ES-I3 (cell line): ENCODE results near the gene TMED4.

Experiments
- H3K36me3 ChIP-seq: 2 replicates; pipeline ENCODE4 v1.6.1; 2013; ENCODE audit warnings: mild to moderate bottlenecking, low read length, control low read depth, moderate library complexity; ENCODE audit not compliant: insufficient read depth
- H3K4me1 ChIP-seq: 2 replicates; pipeline ENCODE4 v1.6.1; 2013; ENCODE audit warnings: mild to moderate bottlenecking, control low read depth, low read length; ENCODE audit not compliant: insufficient read depth
- H3K9ac ChIP-seq: 2 replicates; pipeline ENCODE4 v1.6.1; 2013; ENCODE audit warnings: low read depth, mild to moderate bottlenecking, low read length, moderate library complexity
- H3K9me3 ChIP-seq: 2 replicates; pipeline ENCODE4 v1.6.1; 2013; ENCODE audit warnings: mild to moderate bottlenecking, low read length, moderate library complexity; ENCODE audit not compliant: control insufficient read depth, insufficient read depth

Gene TMED4

DNA sequence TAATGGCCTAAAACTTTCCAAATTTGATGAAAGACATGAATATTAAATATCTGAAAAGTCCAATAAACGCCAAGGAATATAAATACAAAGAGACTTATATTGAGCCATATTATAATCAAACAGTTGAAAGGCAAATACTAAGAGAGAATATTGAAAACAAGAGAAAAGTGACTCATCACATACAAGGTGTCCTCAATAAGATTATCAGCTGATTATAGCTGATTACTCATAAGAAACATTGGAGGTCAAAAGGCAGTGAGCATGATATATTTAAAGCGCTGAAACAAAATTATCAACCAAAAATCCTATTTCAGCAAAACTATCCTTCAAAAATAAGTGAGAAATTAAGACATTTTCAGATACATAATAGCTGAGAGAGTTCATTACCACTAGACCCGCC lies 33.1 kb downstream of the TMED4 start:
- Histone ChIP-seq H3K9me3 (no peaks in the 10 kb centered on the region), H3K4me1 (peaks cover 6% of the 10 kb centered on the region; the same call in 1 of the 2 replicates), H3K9ac (no peak overlapping the region), H3K36me3 (no peaks in the 10 kb centered on the region)

GRCh38 chr7:44547536-44548231 lies 34.3 kb downstream of the TMED4 start:
- Histone ChIP-seq H3K36me3 (no peaks in the 10 kb centered on the region), H3K9me3 (no peaks in the 10 kb centered on the region), H3K9ac (no peak overlapping the region), H3K4me1 (peaks cover 6% of the 10 kb centered on the region; the same call in 1 of the 2 replicates)

- Histone ChIP-seq H3K4me1 (no peaks in the 10 kb centered on the region), H3K9ac (no peak overlapping the region), H3K9me3 (no peaks in the 10 kb centered on the region), H3K36me3 (no peaks in the 10 kb centered on the region)
Observed at GRCh38 chr7:44541876-44542610, 40.0 kb downstream of the TMED4 start.

DNA sequence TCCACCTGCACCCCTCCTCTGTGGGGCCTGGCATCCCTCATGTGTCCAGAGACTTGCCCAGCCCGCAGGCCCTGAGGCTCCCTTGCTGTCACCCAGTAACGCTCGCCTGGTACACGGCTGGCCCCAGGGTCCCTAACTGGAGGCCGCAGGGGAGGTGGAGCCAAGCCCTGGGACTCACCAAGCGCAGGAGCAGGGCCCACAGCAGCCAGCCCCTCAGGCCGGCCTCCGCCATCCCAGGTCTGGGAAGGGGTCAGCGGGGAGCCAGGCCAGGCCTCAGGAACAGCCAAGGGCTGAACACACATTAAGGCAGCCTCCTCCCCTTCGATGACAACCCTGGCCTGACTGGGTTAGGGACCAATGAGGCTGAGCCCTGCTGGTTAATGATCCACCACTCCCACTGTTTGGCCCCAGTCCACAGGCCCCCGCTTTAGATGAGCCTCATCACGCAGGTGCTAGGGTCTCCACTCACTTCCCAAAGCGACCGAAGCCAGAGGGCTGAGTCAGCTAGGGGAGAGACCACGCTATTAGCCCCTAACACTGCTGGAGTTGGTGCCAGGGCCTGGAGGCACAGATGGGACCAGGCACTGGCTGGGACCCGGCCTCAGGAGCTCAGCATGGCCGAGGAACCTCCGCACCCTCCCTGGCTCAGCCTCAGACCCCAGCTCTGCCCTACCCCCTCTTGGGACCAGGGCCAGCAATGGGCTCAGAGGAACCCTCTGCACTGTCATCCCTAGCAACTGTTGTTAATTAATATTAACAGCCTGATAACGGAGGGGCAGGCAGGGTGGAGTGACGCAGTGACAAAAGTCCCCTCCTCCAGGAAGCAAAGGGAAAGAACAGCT lies 40.8 kb downstream of the TMED4 start, which contains the start of gene NPC1L1:
NPC1L1 (minus strand) TSS at position 303 of the 842 bp plus-strand sequence; CDS start at position 232, 71 bp downstream.
- Histone ChIP-seq H3K36me3 (no peaks in the 10 kb centered on the region), H3K9ac (no peak within 1 kb of the TSS), H3K9me3 (no peaks in the 10 kb centered on the region), H3K4me1 (no peaks in the 10 kb centered on the region)

- no peaks in the 10 kb centered on the region for H3K9me3 ChIP-seq
- H3K36me3 ChIP-seq, result no peaks in the 10 kb centered on the region
- H3K9ac ChIP-seq, result no peak overlapping the region
- no peaks in the 10 kb centered on the region for H3K4me1 ChIP-seq
Observed at GRCh38 chr7:44540592-44541027, 41.4 kb downstream of the TMED4 start.

- H3K4me1 ChIP-seq, result no peaks in the 10 kb centered on the region
- H3K9me3 ChIP-seq, result no peaks in the 10 kb centered on the region
- H3K36me3 ChIP-seq, result no peaks in the 10 kb centered on the region
- H3K9ac ChIP-seq, result no peak overlapping the region
Observed at GRCh38 chr7:44539669-44540506, 42.1 kb downstream of the TMED4 start.

DNA sequence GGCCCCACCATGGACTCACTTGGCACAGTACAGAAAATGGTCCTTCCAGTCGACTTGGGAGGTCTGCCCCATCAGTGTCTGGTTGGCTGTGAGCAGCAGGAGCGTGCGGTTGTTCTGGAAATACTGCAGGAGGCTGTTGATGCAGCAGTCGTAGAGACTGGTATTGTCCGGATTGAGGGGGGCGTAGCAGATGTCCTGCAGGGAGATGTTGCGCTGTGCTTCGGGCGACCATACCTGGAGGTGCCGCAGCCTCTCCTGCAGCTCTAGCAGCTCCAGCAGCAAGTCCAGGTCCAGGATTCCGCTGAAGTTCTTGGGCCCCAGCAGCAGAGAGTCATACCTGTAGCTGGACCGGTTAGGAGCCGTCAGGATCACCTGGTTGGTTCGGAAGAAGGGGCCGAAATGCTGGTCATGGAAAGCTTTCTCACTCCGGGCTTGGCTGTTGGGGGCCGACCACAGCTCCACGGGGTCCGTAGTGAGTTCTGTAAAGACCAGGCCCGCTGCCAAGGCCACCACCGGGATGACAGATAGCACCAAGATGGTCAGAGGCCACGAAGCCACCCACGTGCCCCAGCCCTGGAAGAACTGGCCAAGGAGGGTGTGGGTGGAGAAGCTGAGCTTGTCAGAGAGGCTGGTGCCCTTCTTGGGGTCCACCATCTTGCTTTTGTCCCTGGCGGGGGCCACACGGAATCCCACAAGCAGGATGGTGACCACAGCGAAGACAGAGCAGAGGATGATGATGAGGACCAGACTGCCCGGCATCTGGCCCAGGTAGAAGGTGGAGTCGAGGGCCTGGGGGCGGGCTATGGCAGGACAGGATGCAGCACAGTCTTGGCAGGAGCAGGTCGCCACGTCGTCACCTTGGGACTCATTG lies 43.0 kb downstream of the TMED4 start:
- no peaks in the 10 kb centered on the region for H3K36me3 ChIP-seq
- H3K9me3 ChIP-seq, result no peaks in the 10 kb centered on the region
- no peaks in the 10 kb centered on the region for H3K4me1 ChIP-seq
- no peak overlapping the region for H3K9ac ChIP-seq

DNA sequence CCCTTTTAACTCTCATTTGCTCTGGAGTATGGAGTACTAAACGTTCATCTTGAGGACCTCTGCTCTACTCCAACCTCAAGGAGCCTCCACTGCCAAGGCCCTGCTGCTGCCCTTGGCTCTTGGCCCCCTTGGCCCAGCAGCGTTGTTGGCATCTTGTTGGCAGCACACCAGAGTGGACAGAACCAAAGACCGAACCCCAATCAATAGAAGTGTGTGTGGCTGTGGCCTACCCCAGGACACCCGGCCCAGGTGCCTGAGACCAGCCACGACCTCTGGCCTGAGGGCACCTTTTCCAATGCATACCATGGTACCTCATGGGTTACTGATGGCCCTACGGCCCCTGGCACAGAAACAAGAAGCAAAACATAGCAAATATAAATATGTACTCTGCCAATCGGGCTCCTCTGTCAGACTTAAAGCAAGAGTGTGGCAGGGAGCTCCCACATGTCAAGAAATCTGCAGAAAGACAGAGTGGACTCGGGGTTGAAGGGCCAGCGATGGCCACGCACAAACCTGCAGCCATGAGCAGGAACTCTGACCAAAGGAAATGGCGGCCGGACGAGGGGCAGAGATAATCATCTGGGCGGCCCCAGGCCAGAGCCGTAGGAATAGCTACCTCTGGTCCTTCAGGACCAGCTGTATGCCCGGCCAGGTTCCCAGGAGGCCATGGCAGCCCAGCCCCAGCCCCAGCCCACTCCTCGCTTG lies 43.8 kb downstream of the TMED4 start:
- no peaks in the 10 kb centered on the region for H3K9me3 ChIP-seq
- no peak overlapping the region for H3K9ac ChIP-seq
- H3K4me1 ChIP-seq, result no peaks in the 10 kb centered on the region
- no peaks in the 10 kb centered on the region for H3K36me3 ChIP-seq

GRCh38 chr7:44537442-44537841 lies 44.6 kb downstream of the TMED4 start:
- Histone ChIP-seq H3K9ac (no peak overlapping the region), H3K36me3 (no peaks in the 10 kb centered on the region), H3K4me1 (no peaks in the 10 kb centered on the region), H3K9me3 (no peaks in the 10 kb centered on the region)

DNA sequence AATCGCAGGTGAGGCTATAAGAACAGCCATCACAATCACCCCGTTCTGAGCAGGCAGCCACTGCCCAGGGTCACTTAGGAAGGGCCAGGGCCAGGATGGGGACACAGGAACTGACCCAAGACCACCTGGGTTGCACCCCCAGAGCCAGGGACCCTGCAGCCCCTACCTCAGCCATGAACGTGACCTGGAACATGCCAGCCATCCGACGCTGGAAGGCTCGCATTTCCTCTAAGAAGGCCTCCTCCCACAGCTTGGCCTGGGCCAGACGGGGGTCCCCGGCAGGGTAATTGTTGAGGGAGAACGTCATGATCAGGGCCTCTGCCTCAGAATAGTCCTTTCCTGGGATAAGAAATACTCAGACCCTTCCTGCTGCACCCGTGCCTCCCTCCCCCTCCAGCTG lies 45.9 kb downstream of the TMED4 start:
- no peaks in the 10 kb centered on the region for H3K36me3 ChIP-seq
- H3K9ac ChIP-seq, result no peak overlapping the region
- H3K4me1 ChIP-seq, result no peaks in the 10 kb centered on the region
- no peaks in the 10 kb centered on the region for H3K9me3 ChIP-seq

DNA sequence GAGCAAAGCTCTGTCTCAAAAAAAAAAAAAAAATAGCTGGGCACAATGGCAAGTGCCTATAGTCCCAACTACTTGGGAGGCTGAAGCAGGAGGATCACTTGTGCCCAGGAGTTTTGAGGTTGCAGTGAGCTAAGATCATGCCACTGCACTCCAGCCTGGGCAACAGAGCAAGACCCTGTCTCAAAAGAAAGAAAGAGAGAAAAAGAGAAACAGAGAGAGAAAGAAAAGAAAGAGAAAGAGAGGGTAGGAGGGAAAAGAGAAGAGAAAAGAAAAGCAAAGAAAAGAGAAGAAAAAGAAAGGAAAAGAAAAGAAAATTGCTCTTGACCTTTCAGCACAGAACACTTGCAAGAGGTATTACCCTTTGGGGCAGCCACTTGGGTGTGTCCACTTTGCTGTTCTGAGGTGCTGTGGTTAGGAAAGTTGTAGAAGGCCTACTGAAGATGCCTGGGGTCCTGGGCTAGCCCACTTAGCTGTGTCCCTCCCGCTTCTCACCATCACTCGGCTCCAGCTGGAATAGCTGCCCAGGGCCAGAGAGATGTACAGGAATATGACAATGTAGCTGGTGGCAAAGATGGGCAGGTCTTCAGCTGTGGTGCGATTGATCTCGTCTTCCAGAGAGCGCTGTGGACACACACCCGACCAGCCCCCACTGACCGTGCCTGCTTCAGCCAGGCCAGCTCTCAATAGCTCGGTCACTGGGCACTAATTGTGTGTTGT lies 46.5 kb downstream of the TMED4 start:
- no peak overlapping the region for H3K9ac ChIP-seq

DNA sequence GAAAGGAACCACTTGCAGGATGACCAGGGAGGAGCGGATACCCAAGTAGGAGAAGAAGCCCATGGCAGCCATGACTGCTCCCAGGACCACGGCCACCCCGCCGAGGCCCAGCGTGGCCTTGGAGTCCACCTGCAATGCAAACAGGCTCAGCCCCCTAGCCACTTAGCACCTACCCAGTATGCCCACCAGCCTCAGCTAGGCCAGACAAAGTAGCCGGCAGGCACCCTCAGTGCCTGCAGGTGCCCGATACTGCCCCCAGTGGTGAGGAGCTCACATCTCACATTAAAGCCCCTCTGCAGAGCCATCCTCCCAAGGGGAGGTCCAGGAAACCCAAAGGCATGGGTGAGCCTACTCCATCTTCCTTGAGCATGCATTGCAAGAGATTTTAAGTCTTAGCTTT lies 47.5 kb downstream of the TMED4 start:
- no peaks in the 10 kb centered on the region for H3K9me3 ChIP-seq
- H3K4me1 ChIP-seq, result no peaks in the 10 kb centered on the region
- H3K9ac ChIP-seq, result no peak overlapping the region
- no peaks in the 10 kb centered on the region for H3K36me3 ChIP-seq

More for the DNA sequence above, 46.5 kb downstream of the TMED4 start:
- H3K9me3 ChIP-seq, result no peaks in the 10 kb centered on the region
- no peaks in the 10 kb centered on the region for H3K4me1 ChIP-seq
- H3K36me3 ChIP-seq, result no peaks in the 10 kb centered on the region
